Pons (tissue), 1 donor: ENCODE measurements around the gene NLRC5.

Source experiments
- DNase-seq: peaks from one replicate; pipeline ENCODE4 v3.0.0-alpha.2; 2016; ENCODE audit warnings: low spot score

NLRC5 gene

GRCh38 chr16:56988948-56989945, at the start of gene NLRC5:
Gene NLRC5 (plus strand): TSS chr16:56989557. CDS start chr16:57020713, 31,156 bp downstream.
- DNase-seq: peak; percentile 76

- DNase-seq: no peak
Measured at GRCh38 chr16:56939801-56940200, 49.6 kb upstream of the NLRC5 start.

GRCh38 chr16:56941092-56941491, 48.3 kb upstream of the NLRC5 start:
- DNase-seq: no peak

- no peak for DNase-seq
Measured at GRCh38 chr16:56941856-56942331, 47.5 kb upstream of the NLRC5 start.

- DNase-seq: no peak
Measured at GRCh38 chr16:56943761-56944375, 45.5 kb upstream of the NLRC5 start.

- no peak for DNase-seq
Measured at GRCh38 chr16:56944954-56945839, 44.2 kb upstream of the NLRC5 start.

- DNase-seq: no peak
Measured at GRCh38 chr16:56945847-56946527, 43.4 kb upstream of the NLRC5 start.

GRCh38 chr16:56946767-56947603, 42.4 kb upstream of the NLRC5 start:
- no peak for DNase-seq

- DNase-seq: no peak
Measured at GRCh38 chr16:56947604-56947995, 41.8 kb upstream of the NLRC5 start.

- DNase-seq: no peak
Measured at GRCh38 chr16:56948234-56948633, 41.1 kb upstream of the NLRC5 start.

- DNase-seq: no peak
Measured at GRCh38 chr16:56950051-56950450, 39.3 kb upstream of the NLRC5 start.

- no peak for DNase-seq
Measured at GRCh38 chr16:56950455-56950854, 38.9 kb upstream of the NLRC5 start.

GRCh38 chr16:56950881-56951771, 38.2 kb upstream of the NLRC5 start:
- DNase-seq: peak; percentile 79

GRCh38 chr16:56953006-56953405, 36.4 kb upstream of the NLRC5 start:
- DNase-seq: no peak

GRCh38 chr16:56956076-56956475, 33.3 kb upstream of the NLRC5 start:
- DNase-seq: no peak

- no peak for DNase-seq
Measured at GRCh38 chr16:56956756-56957155, 32.6 kb upstream of the NLRC5 start.

GRCh38 chr16:56960681-56961281, 28.6 kb upstream of the NLRC5 start:
- no peak for DNase-seq

- DNase-seq: no peak
Measured at GRCh38 chr16:56961386-56961785, 28.0 kb upstream of the NLRC5 start.

GRCh38 chr16:56961851-56962281, 27.5 kb upstream of the NLRC5 start, which contains the start of gene CETP:
Gene CETP (plus strand): TSS chr16:56961950. CDS start chr16:56961980, 30 bp downstream.
- no peak for DNase-seq
